ENCODE measurements around the gene NRSN2.

- TF ChIP-seq, protein P1, sequence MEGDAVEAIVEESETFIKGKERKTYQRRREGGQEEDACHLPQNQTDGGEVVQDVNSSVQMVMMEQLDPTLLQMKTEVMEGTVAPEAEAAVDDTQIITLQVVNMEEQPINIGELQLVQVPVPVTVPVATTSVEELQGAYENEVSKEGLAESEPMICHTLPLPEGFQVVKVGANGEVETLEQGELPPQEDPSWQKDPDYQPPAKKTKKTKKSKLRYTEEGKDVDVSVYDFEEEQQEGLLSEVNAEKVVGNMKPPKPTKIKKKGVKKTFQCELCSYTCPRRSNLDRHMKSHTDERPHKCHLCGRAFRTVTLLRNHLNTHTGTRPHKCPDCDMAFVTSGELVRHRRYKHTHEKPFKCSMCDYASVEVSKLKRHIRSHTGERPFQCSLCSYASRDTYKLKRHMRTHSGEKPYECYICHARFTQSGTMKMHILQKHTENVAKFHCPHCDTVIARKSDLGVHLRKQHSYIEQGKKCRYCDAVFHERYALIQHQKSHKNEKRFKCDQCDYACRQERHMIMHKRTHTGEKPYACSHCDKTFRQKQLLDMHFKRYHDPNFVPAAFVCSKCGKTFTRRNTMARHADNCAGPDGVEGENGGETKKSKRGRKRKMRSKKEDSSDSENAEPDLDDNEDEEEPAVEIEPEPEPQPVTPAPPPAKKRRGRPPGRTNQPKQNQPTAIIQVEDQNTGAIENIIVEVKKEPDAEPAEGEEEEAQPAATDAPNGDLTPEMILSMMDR (conservative IDR thresholded peaks at IDR 0.05; ENCODE audit: low read depth, low read length) = no peak
- TF ChIP-seq MXI1 (IDR thresholded peaks at IDR 0.05; ENCODE audit: borderline replicate concordance, low read depth, low read length) (no peak), POLR2A (IDR thresholded peaks at IDR 0.05; ENCODE audit: low read depth, low read length) (no peak), BHLHE40 (IDR thresholded peaks at IDR 0.05; ENCODE audit: low read depth, low read length) (no peak), RCOR1 (IDR thresholded peaks at IDR 0.05; ENCODE audit: insufficient replicate concordance, low read length) (no peak)
- TF ChIP-seq, protein P2, sequence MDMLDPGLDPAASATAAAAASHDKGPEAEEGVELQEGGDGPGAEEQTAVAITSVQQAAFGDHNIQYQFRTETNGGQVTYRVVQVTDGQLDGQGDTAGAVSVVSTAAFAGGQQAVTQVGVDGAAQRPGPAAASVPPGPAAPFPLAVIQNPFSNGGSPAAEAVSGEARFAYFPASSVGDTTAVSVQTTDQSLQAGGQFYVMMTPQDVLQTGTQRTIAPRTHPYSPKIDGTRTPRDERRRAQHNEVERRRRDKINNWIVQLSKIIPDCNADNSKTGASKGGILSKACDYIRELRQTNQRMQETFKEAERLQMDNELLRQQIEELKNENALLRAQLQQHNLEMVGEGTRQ (IDR thresholded peaks at IDR 0.05; ENCODE audit: low read depth, low read length) = no peak
These were observed 38.5 kb downstream of the NRSN2 start for GRCh38 chr20:385448-385847.

Measured in IMR-90 (cell line).